ENCODE measurements around the gene STON2.

Gene STON2

DNA sequence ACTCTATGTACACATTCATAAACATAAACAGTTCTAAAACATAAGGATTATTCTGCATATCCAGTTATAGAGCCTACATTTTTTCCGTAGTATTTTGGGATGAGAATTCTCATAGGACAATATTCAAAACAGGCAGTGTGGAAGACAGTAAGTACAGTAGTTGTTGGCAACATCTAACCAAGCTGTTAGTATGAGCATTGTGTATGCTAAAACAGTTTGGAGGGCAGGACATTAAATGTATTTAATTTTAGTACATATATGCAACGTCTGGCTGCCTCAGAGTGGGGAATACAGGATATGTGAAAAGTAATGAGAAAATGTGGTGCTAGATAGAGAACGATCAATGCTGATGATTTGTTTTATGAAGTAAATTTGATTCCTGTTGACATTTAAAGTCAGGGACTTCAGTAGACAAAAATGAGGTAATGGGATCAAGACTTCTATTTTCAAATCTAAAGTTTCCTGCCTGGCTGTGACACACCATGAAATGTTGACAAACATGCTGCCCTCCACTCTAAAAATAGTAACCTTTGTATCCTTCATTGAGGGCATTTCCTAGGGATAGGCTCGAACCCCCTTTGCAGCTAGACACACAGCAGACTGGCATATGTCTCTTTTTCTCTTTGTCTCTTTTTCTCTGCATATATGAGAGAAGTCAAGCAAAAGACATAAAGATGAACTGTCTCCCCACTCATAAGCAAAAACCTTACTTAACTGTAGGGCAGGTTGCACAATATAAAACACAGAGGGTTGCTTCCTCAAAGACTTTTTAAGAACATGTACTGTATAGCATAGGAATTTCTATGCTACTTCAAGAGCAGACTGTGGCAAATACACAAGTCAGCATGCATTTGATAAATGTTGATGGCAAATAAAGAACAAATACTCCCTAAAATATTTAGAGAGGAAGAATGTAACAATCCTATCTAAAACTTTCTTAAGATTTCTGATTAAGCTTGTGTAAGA, 103.9 kb downstream of the STON2 start:
- no peak for DNase-seq

DNA sequence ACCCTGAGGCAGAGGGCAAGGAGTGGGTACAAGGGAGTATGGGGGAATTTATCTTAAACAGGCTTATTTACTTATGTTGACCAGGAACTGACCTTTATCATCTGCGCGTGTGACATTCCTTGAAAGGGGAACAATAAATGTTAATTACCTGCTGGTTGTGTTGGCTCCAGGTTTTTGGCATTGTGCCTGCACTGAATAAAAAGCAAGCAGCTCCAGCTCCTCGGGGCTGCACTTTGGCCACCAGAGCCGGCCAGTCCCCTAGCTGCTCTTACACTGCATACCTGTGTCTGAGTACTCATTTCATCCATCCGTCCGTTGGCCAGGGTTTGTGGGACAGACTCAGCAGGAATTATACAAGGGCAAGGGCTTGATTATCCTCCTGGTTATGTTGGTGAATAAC, 110.6 kb downstream of the STON2 start:
- DNase-seq, result no peak

DNA sequence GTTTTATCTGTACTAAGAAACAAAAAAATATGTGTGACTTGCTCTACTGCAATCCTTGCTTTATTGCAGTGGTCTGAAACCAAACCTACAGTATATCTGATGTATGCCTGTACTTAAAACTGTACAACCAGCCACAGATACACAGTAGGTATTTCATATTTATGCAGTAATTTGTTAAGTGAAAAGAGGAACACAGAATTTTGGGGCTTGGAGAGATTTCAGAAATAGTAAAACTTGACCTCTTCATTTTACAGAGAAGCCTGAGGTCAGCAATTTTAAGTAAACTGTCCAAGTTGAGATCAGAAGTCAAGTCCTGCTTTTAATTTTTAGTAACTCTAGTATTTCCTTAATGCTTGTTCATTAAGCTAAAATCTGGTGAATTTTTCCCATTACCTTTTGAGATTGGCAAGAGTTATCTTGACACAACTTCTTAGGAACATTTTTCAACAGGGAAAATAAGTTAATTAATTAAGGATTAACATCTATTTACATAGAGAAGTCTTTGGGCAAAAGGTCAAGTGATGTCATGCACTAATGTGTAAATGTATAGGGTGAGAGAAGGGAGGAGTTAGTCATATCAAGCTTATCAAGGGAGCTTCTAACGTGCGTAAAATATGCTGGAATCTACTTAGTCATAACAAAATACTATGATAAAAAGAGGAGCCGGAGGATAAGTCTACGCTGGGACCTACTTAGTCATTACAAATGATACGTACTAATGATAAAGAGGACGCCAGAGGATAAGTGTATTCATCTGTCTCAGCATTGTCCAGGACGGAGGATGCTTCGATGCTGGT, 113.4 kb downstream of the STON2 start:
- DNase-seq, result no peak

DNA sequence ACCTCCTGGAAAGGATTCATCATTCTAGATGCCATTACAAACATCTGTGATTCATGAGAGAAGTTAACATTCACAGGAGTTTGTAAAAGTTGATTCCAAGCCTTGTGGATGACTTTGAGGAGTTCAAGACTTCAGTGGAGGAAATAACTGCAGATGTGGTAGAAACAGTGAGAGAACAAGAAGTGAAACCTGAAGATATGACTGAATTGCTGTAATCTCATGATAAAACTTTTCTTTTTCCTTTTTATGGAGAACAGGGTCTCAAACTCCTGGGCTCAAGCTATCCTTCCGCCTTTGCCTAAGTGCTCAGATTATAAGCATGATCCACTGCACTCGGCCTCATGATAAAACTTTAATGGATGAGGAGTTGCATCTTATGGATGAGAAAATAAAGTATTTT, 114.9 kb downstream of the STON2 start:
- DNase-seq, result no peak

DNA sequence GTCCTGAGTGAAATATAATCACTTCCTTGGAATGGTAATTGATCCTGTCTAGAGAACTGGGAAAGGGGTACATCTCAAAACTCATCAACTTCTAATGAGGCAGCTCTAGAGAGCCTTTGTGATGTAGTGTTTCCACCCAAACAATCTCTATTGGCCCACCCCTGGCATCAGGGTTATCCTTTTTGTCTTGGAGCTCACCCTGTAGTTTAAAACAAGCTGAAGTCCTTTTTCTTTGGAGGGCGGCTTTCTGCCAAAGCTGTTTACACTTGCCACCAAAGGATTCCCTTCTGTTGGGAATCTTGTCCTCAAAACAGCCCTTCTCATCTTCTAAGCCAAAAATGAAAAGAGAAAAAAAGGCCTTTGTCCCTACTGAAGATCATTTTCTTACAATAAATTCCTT, 118.8 kb downstream of the STON2 start:
- DNase-seq, result no peak

DNA sequence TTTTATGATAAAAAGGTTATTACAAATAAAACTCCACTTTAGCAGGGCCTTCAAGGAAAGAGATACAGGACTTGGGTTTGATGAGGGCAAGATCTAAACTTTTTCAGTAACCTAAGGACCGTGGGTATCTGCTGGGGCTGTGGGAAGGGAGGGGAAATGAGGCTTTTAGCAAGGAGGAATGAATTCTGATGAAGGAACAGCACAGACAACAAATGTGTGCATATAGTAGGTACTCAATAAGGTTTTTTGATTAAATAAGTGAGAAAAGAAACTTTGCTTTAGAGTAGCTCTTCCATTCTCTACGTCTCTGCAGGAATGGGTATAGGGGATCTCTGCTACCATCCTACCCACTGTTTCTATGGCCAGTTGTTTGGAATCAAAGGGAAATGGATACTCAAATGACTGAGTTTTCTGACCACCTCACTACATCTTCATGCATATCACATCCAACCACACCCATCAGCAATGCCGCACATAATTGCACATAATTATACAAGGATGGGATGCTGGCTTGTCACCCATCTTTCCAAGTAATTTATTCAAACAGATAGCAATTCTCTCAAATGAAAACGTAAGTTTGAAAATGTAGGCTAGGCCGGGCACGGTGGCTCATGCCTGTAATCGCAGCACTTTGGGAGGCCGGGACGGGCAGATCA, 119.9 kb downstream of the STON2 start:
- no peak for DNase-seq

DNA sequence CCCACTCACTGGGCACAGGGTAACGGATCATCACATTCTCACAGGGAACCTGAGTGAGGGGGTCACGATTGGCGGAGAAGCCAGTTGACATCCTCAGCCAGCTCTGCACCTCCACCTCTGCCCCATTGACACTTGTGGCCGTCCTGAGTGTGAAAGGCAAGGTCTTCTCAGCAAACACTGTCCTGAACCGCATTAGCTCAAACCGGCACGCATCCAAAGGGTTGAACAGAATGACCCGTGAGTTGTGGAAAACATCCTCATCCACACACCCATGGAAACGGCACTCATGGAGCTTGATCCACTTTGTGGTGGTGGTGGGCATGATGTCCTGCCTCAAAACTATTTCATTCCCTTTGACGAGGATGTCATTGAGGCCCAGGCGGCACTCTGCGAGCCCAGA, 123.0 kb downstream of the STON2 start:
- no peak for DNase-seq

DNA sequence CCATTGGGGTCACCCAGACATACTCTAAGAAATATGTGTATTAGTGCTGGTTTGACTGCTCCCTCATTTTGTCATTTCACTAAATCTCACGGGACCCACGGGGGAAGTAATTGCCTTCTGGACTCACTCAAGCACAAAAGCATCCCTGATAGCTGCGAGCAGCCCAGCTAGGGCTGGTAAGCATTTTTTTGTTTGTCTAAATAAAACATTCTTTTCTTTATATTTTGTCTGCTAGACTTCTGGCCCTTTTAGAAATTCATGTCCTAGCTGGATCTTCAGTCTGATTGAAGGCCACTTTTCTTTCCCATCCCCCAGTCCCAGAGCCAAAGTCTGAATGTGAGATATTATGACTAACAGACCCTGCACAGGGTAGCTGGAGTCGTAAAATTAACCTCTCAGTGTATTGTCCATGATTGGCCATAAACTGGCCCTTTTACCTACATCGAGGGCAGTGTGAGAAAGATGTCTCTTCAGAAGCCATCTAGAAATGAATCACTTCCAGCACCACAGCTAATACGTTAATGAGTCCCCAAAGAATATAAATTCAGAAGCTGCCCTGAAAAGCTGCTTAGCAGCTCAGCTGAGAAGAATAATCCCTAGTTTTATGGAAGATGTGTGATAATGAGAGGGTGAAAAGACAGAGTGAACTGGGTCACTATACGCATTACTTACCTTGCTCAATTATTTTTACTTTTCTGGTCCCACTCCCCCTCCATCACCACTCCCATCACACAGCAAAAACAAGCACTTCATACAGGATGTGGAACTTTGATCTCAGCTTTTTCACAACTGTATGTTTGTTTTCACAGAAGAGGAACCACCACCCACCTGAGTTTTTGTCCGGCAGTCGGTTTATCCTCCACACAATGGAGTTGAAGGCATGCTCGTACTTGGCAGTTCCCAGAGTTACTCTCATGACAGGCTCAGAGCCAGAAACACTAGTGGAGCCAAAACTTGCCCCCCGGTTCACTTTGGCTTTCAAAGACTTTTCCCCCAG, 123.8 kb downstream of the STON2 start:
- no peak for DNase-seq

DNA sequence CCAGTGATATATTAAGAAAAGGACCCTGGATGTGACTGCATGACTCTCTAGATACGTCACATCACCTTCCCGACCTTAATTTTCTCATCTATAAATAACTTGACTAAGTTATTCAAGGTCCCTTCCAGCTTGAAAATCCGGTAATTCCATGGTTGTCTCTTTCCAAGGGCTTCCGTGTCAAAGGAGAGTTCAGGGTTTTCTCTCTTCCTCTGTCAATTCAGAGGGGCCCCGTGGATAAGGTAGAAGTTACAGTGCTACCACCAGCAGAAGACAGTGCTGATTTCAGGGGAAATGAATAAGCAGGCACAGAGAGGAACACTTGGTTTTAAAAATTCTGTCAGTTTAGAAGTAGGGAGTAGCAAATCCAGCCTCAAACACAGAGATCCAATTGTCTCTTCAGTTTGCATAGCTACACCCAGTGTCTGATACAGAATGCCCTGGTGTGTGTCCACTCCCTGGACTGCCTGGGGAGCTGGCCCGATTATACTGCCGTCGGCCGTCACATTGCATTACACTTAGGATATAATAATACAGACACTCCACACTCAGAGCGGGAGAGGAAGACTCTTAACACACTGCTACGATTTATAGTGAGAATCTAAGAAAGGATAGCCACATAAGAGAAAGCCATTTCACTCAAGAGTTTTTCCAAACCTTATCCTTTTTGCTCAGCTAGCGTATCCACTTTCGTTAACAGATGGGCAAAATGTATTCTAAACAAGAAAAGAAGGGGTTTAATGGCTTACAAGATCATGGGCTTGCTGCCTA, 124.6 kb downstream of the STON2 start:
- DNase-seq, result no peak

DNA sequence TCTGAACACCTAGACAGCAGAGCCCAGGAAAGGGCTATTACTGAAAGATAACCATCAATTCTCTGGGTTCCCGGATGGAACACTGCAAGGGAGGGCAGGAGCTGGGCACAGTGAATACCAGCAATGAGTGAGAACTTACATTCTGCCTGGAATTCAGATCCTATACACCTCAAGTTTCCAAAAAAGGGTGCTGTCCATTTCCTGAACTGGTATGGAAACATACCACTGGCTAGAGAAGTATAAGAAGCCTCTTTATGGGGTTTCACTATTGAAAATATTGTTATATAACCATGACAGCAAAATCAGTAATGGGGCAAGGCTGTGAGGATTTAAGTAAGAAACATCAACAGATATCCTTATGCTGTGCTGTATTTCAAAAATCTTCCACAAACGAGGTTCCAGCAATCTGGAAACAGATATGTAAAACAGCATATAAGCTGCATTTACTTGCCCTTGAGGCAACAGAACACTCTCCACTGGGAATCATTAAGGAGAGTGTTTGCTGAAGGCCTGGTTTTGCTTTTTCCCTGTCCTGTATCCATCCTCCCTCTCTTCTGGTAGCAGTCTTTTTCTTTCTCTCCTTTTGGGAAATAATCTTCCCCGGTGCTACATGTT, 126.1 kb downstream of the STON2 start:
- no peak for DNase-seq

DNA sequence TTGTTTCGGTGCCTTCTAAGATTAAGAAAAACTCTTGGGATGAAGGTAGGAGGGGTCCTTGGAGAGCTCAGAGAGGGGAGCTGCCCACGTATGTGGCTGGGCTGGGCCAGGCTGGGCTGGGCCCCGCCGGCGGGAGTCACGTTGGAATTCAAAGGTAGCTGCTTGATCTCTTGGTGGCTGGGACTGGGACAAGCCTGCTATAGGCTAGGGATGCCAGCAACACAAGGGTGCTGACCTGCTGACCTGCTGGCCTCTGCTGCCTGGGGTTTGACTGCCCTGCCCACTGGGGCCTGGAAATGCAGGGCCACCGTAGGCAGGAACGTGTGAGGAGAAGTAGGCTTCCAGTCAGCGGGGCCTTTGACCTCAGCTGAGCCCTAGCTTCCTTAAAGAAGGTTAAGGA, 126.6 kb downstream of the STON2 start:
- no peak for DNase-seq

DNA sequence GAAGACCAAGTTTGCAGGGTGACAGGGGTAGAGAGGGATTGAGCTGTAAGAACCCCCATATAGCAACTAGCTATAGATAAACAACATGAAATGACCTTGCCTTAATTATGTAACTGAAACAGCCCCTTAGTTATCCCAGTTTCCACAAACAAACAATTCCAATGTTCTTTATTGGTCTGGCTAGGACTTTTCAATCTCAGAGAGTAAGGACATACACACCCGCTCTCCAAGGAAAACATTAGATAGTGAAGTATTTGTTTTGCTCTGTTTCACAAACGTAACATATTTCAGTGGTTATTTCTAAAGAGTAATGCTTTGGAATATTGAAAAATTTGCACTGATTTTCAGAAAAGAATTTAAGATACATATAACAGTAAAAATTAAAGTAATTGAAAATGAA, 127.8 kb downstream of the STON2 start:
- no peak for DNase-seq

DNA sequence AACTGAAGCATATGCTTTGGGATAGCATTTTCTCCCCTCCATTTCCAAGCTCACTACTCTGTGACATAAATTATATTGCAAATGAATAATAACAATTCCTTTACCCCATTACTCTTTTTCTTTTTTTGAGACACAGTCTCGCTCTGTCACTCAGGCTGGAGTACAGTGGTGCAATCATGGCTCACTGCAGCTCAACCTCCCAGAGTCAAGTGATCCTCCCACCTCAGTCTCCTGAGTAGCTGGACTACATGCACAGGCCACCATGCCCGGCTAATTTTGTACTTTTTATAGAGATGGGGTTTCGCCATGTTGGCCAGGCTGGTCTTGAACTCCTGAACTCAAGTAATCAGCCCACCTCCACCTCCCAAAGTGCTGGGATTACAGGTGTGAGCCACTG, 130.1 kb downstream of the STON2 start:
- DNase-seq, result no peak

DNA sequence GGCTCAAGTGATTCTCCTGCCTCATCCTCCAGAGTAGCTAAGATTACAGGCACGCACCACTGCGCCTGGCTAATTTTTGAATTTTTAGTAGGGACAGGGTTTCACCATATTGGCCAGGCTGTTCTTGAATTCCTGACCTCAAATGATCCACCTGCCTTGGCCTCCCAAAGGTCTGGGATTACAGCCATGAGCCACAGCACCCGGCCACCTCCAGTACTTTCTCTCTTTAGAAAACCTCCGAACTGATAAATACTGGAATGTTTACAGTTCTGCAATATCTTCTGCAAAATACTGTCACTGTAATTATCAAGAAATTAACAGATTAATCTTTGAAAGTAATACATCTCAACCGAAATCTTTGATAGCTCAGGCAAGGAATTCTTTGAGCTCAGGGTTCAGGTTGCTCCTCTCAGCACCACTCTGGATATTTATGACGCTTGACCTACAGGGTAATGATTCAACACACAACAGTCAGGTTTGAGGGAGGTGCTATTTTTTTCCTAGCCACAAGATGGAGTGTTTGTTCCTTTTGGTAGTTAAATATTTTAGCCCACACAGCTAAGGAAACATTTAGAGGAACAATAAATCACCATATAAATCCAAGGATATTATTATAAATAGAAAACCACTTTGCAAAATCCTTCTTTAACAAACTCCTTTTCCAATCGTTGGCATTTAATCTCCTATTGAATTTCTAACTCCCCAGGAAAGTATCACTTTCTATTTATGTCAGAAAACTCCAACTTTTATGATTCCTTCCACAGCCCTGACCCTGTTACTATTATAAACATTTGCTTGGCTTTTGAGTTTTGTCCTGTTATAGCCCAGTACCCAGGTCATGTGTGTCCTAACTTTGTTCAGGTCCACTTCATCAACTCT, 130.8 kb downstream of the STON2 start:
- no peak for DNase-seq

DNA sequence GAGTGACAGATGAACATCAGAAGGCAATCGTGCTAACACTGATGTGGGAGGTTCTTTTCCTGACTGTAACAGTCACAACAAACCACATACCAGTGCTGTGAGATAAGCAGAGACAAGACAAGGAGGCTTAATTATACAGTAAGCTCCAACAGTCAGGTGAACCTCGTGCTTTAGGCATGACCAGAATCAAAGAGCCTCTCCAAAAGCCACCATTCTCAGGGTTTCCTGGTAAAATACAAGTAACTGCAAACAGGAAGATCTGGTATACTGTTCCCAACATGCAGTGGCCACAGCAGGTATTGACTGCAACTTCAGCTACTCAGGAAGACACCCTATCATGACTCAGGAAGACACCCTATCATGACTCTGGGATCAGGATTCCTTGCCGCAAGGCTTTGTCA, 132.1 kb downstream of the STON2 start:
- no peak for DNase-seq

DNA sequence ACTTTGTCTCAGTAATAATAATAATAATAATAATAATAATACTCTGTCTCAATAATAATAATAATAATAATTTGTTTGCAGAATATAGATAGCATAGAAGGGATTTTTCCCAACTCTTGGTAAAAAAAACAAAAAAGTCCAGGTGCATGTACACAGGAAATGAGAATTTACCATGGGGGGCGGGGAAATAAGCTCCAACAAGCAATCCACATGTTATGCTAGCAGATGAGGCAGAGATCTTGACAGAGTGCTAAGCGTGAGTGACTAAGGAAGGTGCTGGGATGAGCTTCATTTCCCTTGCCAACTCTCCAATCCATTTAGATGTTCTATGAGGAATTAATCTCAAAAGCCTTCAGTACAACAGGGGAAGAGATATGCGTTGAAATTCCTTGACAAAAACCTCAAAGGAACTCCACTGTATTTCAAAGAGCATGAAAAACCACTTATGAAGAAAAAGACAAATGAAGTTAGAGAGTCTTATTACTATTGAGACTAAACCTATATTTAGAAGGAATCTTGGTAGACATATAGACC, 134.4 kb downstream of the STON2 start:
- no peak for DNase-seq

DNA sequence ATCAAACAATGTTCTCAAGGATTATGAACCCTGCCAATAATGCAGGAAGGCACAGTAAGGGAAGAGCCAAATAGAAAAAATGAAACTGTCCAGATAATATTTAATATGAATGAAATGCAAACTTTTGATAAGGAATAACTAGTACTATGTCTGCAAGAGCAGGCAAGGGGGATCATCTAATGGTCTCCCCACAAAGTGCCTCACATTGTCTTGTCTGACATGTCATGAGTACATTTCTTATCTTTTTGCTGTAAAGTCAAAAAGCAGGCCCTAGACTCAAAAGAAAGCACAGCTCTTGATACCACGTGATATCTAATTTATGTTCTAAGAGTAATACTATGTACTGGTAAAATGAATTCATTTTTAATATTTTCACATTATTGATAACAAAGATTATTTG, 135.5 kb downstream of the STON2 start:
- no peak for DNase-seq

DNA sequence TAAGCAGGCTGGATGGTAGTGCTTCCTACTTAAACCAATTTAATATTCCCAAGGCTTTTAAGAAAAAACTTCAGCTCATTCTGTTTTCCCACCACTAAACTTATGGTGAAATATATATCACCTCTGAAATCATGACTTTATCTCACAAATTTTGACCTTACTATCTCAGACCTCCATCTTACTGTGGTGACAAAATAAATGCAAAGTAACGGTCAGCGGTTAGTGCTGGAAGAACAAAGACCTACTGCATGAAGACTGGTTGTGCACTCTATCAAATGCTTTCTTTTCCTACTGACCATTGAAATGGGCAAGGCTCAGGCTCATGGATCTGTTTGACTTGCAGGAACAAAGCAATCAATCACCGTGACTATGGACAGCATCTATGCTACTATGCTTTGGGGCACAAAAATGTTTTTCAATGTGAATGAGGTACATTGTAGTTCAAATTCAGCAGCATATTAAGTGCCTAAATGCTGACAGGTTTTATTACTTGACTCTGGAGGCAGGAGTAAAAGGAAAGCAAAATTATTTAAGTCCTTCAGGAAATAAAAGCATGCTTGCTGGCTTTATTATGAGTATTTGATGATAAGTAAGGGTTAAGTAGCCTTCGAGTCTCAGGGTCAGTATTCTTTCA, 136.2 kb downstream of the STON2 start:
- no peak for DNase-seq

DNA sequence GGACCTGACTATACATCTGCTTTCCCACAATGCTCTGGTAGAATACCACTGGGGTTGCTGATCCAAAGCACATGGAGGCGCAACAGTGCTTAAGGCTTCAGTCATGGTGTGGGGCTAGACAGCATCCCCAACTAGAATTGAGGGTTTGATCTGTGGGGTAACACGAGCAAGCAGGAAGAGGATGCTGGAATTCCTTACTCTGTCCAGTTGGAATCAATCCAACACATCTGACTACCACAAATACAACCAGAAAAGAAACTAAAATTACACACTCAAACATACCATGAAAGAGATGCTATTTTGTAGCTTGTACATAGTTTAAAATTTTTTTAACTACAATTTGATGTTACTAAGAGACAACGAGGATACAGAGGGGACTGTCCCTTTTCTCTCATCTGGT, 138.9 kb downstream of the STON2 start:
- no peak for DNase-seq

Data from activated CD8-positive, alpha-beta memory T cell treated with anti-CD3 and anti-CD28 coated beads, Interleukin-2, amount 50 U/mL, for 4 hours (primary cell).